NCI-H1930 (cell line): ENCODE results near the gene USP49.
"Not testable (repeated sequence)": the region's sequence is repeated elsewhere in the genome, so short reads cannot be mapped to it uniquely, and the experiment has no call there.

Experiments
- DNase-seq, 2 experiments: peaks; one replicate each; lab custom pipeline; 2025; lab: John Stamatoyannopoulos, UW

The USP49 gene

GRCh38 chr6:41779788-41780550 is 115.2 kb downstream of the USP49 start, which contains the start of gene FRS3:
TSS of gene FRS3 (minus strand) at chr6:41779900. CDS start at chr6:41776987, 2,913 bp downstream.
- DNase-seq: peak; percentile 84 to 96

GRCh38 chr6:41779336-41779735 is 115.8 kb downstream of the USP49 start:
- no peak for DNase-seq

GRCh38 chr6:41778895-41779294 is 116.3 kb downstream of the USP49 start:
- no peak for DNase-seq

- DNase-seq: no peak
Observed at GRCh38 chr6:41777551-41778285, 117.5 kb downstream of the USP49 start.

- DNase-seq: no peak
Observed at GRCh38 chr6:41775293-41775882, 119.8 kb downstream of the USP49 start.

- DNase-seq: no peak
Observed at GRCh38 chr6:41774841-41775240, 120.3 kb downstream of the USP49 start.

- DNase-seq: no peak
Observed at GRCh38 chr6:41771058-41771983, 123.9 kb downstream of the USP49 start.

- no peak for DNase-seq
Observed at GRCh38 chr6:41770381-41771057, 124.7 kb downstream of the USP49 start.

GRCh38 chr6:41769376-41769775 is 125.8 kb downstream of the USP49 start:
- no peak for DNase-seq

GRCh38 chr6:41768545-41769308 is 126.4 kb downstream of the USP49 start:
- DNase-seq: no peak

GRCh38 chr6:41767112-41767833 is 127.9 kb downstream of the USP49 start:
- no peak for DNase-seq

GRCh38 chr6:41766043-41766664 is 129.0 kb downstream of the USP49 start:
- not testable (repeated sequence) for DNase-seq

GRCh38 chr6:41763470-41763869 is 131.7 kb downstream of the USP49 start:
- DNase-seq: no peak

GRCh38 chr6:41759905-41760579 is 135.1 kb downstream of the USP49 start:
- DNase-seq: no peak

- no peak for DNase-seq
Observed at GRCh38 chr6:41759106-41759904, 135.9 kb downstream of the USP49 start.

GRCh38 chr6:41758641-41759035 is 136.5 kb downstream of the USP49 start:
- DNase-seq: no peak

- DNase-seq: no peak
Observed at GRCh38 chr6:41757931-41758640, 137.1 kb downstream of the USP49 start.
